ENCODE measurements around the gene CENPO.

Gene CENPO

DNA sequence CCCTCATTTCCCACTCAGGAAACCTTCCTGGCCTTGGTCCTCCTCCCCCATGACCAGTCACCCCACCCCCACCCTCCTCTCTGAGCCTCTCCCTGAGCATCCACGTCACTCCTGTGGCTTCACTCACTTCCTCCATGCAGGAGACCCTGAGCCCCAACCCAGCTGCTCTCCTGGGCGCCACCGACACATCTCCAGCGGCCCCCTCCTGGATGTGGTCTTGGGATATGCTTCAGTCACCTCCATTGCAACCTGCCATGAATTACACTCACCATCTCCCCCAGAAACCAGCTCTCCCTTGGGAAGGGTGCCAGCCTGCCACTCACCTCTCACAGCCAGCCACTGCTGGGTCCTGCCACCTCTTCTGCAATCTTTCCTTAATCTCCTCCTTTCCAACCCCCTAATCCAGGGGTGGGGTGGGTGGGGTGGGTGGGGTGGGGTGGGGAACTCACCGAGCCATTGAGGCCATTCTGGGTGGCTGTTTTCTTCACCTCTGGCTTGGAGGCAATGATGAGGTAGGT is 44.8 kb downstream of the CENPO start:
- no peak for DNase-seq (ENCODE audit: low read depth in 2 of 2)

DNA sequence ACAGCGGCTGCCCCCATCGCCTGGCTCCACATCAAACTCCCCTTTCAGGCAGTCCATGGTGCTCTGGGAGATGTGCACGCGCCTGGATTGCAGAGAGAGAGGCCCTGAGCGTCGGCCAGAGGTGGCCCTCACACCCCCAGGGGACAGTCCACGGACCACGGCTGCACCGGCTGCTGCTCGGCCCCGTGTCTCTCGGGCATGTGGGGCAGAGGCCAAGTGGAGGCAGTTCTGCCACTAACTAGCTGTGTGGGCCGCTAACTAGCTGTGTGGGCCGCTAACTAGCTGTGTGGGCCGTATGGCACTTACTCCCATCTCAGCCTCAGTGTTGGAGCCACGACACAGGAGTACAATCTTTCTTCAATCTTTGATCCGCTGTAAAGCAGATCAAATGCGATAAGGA is 45.3 kb downstream of the CENPO start:
- DNase-seq (ENCODE audit: low read depth in 2 of 2), result no peak

DNA sequence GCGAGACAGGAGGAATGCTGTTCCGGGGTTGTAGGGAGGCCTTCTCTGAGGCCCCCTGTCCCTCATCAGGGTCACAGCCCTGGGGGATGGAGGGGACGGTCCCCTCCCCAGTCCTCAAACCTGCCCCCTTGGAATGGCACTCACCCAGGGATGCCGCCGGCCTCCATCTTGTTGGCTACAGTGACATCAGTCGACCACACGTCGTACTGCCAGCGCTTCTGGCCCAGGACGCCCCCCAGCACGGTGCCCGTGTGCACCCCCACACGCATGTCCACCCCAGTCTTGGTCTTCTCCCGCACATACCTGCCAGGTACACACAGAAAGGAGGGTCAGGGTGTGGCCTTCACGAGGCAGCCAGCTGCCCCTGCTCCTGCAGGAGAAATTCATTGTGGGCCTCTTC is 46.5 kb downstream of the CENPO start:
- no peak for DNase-seq (ENCODE audit: low read depth in 2 of 2)

DNA sequence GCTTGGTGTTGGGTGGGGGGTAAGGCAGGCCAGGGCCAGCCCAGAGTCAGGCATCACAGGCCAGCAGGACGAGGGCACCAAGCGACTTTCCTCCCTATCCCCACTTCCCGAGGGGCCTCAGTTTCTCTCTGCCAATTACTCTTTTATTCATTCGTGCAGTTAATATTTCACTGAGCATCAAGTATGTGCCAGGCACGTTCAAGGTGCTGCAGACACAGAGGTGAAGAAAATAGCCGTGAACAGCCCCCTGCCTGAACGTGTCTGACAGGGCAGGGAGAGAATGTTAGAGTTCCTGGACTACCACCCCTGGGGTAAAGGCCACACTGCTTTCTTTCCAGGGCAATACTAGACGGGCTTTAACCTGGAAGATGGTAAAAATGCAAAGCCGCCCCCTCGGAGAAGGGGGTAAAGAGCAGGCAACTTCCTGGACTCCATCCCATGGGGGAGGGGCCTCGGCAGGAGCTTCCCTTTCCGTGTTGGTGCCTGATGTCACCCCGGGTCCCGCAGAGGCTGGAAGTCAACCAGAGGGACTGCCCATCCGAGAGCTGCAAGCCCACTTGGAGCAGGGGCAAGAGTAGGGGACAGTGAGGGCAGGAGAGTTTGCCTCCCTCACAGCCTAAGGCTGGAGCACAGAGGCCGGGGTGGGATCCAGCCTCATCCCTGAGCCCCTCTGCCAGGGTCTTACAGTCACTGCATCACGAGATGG is 47.1 kb downstream of the CENPO start:
- DNase-seq (ENCODE audit: low read depth in 2 of 2), result no peak

DNA sequence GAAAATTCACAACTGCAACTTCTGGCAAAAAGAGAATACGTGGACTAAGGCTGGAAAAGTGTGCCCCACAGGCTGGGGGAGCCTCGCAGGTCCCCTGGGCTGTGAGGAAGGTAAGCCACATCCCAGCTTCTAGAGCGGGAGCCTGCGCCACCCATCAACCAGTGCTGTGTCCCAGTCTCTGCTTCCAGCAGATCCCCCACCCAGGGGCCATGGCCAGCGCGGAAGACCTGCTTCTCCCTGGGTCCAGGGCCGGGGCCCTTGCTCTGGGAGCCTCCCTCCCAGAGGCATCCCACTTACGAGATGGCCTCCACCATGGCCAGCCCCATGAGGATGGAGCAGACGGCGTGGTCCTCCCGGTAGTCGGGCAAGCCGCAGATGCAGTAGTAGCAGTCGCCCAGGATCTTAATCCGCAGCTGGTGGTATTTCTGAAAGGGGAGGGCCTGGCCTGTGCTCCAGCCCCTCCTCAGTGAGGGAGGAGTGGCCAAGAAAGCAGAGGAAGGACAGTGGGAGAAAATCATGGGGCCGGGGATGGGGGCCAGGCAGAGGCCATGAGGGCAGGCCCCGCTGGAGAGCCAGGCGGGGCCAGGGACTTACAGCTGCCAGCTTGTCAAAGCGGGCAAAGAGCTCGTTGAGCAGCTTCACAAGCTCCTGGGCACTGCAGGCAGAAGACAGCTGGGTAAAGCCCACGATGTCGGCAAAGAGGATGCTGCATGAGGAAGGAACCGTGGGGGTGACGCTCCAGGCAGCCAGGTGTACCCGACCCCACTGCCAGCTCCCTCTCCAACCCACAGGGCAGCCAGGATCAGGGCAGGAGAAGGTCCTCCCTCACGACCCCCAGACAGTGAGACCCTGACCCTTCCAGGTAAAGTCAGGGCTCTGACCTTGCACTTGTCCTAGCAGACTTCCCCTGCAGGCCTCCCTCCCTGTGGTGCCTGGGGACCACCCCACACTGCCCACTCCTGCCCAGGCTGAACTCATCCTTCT is 48.0 kb downstream of the CENPO start:
- no peak for DNase-seq (ENCODE audit: low read depth in 2 of 2)

DNA sequence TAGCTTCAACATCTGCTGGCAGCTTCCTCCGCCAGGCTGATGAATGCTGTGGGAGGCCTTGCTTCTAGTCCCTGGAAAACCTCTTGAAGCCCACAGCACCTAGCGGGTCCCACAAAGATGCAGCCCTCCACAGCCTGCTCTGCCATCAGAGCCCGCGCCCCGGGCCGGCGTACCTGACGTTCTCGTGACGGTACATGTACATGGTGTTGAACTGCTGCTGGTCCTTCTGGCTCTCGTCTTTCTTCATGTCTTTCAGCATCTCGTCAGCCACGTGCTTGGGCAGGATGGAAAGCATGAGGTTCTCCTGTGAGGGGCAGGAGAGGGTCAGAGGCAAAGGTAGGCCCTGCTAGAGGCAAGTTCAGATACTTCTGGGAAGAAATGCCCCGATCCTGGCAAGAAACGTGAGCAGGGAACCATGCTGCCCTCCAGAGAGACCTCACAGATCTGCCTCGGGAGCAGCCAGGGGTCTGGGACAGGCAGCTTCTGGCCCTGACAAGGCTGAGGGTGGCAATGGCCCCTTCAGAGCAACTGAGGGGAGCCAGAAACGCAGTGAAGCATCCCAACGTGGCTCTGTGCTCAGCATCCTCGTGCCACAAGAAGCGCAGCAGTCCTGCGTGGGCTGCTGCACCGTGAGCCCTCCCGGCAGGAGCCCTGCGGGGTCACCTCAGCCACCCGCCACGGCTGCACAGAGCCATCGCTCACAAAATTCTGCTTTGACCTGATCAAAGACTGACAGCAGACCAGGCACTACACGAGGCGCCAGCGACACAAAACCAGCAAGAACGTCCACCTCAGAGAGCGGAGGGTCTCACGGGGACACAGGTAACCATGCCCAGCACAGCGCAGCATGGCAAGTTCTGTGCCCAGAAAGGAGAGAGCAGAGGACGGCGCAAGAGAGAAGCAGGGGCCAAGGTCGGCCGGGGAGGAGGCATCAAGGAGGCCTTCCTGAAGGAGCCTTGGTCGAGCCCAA is 49.1 kb downstream of the CENPO start:
- DNase-seq (ENCODE audit: low read depth in 2 of 2), result no peak

DNA sequence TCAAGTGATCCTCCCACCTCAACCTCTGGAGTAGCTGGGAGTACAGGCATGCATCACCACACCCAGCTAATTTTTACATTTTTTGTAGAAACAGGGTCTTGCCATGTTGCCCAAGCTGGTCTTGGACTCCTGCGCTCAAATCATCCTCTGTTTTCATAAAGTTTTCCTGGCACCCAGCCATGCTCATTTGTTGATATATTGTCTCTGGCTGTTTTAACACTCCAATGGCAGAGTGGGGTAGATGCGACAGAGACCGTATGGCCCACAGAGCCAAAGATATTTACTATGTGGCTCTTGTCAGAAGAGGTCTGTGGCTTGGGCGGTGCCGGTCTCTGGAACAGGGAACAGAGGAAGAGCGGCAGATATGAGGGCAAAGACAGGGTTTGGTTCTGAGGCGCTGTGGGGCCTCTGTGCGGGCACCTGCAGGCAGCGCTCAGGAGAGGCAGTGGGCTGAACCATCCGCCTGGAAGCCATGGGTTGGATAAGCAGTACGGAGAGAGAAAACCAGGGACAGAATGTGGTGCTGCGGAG is 50.2 kb downstream of the CENPO start:
- no peak for DNase-seq (ENCODE audit: low read depth in 2 of 2)

DNA sequence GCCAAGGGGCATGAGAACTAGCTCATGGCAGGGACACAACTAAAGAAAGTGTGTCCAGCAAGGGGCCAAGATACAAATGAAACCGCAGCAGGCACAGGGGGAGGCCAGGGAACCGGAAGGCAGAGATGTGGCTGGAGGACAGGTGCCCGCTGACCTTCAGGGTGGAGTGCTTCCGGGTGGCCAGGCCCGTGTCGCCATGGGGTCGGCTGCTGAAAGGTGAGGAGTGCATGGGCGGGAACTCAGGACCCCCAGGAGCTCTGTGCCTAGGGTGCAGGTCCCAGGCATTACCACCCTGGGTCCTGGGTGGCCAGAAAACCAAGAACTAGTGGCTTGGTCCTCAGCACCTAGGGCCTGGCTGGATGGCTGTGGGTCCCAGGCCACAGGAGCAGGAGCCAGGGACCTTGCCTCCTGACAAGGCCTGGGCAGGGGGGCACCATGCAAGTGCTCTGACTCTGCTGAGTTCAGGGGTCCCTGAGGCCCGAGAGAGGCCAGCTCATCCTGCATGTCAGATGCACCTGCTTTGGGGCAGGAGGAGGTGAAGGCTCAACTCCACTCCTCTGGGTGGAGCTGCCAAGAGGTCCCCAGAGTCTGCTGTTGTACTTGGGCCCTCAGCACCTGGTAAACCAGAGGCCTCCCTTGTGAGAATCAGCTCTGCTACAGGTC is 50.9 kb downstream of the CENPO start:
- no peak for DNase-seq (ENCODE audit: low read depth in 2 of 2)

DNA sequence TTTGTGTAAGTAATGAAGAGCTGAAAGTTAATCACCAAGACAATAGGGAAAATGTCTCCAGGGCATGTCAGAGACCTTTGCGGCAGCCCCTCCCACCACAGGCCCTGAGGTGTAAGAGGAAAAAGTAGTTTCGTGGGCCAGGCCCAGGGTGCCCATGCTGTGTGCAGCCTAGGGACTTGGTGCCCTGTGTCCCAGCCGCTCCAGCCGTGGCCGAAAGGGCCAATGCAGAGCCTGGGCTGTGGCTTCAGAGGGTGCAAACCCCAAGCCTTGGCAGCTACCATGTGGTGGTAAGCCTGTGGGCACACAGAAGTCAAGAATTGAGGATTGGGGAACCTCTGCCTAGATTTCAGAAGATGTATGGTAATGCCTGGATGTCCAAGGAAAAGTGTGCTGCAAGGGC is 52.5 kb downstream of the CENPO start:
- DNase-seq (ENCODE audit: low read depth in 2 of 2), result no peak

DNA sequence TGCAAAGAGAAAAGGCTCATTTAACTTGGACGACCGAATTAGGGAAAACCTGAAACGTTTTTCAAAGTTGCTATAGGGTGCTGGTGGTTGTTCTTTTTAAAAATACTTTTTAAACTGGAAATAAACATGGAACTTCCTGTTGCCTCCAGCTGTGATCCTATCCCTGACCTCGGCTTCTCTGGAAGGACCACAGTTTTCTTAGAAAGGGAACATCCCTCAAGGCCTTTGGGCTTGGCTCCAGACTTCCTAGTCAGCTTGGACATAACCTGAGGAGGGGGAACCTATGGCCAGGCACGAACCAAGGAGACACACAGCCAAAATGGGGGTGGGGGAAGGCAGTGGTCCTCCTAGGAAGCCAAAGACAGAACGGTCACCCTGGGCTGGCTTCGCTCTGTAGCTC is 57.7 kb downstream of the CENPO start:
- no peak for DNase-seq (ENCODE audit: low read depth in 2 of 2)

DNA sequence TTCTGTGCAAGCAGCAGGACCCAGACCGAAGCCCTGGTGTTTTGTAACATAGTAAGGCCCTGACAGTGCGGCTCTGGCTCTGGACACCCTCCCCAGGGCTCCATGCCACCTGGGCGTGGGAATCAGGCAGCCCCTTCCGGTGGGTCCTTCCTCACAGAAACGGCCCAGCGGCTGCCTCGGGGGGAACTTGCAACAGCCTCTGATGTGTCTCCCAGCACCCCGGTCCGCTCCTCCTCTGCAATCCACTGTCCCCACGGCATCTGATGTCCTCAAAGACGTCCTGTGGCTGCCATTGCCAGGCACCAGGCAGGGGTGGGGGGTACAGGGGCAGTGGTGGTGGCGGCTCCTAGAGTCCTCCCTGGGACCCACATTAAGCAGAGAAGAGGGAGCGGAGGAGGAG is 58.8 kb downstream of the CENPO start:
- DNase-seq (ENCODE audit: low read depth in 2 of 2), result no peak

DNA sequence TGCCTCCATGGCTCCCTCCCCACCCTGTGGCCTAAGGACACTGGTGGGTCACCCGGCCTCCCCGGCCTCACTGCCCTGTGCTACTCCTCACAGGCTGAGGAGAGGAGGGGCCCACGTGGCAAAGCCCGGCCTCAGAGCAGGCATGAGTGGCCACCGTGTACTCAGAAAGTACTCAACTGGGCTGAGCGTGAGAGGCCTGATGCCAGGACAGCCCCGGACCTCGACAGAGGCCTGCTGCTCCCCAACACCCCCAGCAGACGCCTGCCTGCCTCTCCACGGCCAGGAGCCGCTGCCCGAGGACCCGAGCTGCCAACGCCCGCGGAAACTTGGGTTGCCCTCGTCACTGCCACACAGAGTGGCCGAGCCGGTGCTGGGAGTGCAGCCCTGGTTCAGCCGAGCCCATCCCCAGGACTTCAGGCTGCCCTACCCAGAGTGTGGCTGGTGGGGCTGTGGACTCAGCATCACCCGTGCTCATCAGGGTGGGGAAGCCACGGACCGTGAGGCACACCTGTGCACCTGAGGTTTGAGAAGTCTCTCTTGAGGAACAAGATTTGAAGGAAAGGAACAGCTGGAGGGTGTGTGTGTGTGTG is 59.3 kb downstream of the CENPO start:
- no peak for DNase-seq (ENCODE audit: low read depth in 2 of 2)

DNA sequence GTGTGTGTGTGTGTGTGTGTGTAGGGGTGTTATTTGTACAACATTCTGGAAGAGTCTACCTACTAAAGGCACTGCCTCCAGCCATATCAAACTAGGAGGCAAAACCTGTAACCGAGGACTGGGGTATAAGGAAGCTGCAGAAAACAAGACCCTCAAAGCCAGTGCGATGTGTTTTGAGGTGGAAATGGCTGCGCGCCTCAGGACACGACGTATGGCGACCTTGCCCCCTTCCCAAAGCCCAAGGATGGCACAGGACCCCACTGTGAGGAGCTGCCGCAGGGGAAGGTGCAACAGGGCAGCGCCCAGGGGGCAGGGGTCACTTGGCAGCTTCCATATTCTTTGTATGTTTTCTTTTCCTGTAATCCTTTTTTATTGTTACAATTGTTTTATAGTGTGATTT is 59.8 kb downstream of the CENPO start:
- DNase-seq (ENCODE audit: low read depth in 2 of 2), result no peak

DNA sequence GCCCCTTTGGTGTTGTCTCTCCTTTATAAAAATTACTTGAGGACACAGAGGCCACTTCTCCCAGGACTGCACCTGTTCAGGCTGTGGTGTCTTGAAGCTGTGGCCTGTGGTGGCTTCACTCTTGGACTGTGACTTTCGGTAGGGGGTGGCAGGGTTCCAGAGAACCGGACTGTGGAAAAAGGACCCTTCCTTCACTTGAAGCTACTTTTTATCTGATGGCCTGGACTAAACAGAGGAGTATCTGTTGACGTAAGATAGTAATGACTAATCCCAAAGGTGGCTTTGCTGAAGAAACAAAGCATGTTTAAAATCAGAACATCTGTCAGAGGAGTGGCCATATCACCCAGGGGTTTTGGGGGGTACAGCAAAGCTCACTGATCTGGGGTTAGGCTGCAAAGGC is 60.8 kb downstream of the CENPO start:
- DNase-seq (ENCODE audit: low read depth in 2 of 2), result no peak

DNA sequence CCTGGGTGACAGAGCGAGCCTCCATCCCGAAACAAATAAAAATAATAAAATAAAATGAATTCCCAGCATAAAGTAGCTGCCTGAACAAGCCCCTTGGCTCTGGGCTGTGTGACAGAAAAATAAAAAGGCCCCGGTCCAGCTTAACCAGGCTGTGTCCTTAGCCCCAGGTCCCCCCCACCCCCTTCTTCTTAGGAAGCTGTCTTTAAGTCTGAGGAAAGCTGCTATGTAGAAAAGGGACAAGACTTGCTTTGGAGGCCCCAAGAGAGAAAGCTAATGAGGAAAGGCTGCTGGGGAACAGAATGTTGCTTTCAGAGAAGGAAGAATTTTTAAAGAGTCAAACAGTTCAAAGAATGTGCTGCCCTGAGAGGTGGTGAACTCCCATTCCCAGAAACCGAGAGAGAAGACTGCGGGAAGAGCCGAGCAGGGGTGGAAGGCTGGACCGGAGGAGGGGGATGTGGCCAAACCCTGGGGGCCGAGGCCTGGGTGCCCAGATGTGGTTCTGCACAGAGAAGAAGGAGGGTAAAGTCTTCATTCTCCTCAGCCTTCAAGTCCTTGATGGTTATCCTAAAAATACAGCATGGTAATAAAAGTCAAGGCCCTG is 61.9 kb downstream of the CENPO start:
- no peak for DNase-seq (ENCODE audit: low read depth in 2 of 2)

DNA sequence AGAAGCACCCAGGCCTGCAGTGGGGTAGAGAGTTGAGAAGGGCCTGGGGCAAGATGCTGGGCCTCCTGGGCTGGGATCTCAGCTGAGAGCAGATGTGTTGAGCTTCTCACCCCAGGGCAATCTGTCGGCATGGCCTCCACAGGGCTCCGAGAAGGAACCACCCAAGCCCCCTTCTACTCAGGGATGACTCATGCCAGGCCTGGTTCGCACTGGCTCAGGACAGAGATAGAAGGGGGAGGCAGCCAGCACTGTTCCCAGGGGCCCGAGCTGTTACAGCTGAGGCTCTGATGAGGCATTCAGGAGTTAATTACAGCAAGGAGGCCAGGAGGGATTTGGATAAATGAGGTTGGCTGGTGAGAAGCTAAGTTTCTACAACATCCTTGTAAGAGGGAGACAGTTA is 62.5 kb downstream of the CENPO start:
- DNase-seq (ENCODE audit: low read depth in 2 of 2), result no peak

DNA sequence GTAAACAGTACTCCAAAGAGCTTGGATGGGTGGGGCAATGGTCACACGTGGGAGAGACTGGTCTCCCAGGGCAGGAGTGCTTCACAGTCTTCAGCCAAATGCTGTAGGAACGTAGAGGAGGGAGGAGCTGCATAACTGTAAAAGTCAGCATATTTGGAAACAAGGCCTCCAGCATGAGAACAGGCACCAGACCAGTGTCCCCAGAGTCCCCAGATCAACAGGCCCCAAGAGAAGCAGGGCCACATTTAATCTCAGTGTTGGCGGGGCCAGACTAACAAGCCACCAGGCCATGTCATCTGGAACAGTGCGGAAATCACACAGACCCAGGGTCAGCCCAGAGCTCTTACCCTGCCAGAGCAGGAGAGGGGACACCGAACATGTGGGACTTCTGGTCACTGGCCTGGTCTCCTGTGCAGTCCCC is 63.6 kb downstream of the CENPO start:
- DNase-seq (ENCODE audit: low read depth in 2 of 2), result no peak

DNA sequence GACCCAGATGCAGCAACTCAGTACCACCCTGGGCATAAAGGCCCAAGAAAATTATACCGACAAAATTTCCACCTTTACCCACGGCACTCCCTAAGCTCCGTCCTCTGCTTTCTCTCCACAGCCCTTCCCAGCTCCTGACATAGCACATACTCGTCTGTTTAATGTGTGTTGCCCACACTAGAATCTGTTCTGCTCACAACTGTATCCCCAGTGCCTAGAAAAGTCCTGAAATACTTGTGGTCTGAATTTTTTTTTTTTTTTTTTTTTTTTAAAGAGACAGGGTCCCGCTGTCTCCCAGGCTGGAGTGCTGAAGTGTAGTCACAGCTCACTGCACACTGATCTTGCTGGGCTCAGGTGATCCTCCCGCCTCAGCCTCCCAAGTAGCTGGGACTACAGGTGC is 64.5 kb downstream of the CENPO start:
- no peak for DNase-seq (ENCODE audit: low read depth in 2 of 2)

DNA sequence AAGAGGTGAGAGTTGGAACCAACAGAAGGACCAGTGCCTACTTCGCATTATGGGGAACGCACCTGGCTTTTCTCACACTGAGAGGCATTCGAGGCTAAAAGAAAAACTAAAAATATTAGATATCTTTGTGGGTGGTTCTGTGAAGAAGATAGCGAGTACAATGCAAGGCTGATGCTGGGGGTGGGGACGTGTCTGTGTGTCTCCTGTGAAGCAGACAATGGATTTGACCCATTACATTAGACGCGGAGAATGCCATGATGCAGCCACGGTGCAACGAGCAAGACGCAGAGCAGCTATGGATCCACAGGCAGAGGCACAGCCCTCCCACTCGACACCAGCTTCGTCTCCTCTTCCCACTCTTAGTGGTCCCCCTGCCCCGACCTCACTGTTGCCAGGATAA is 65.8 kb downstream of the CENPO start:
- DNase-seq (ENCODE audit: low read depth in 2 of 2), result no peak

DNA sequence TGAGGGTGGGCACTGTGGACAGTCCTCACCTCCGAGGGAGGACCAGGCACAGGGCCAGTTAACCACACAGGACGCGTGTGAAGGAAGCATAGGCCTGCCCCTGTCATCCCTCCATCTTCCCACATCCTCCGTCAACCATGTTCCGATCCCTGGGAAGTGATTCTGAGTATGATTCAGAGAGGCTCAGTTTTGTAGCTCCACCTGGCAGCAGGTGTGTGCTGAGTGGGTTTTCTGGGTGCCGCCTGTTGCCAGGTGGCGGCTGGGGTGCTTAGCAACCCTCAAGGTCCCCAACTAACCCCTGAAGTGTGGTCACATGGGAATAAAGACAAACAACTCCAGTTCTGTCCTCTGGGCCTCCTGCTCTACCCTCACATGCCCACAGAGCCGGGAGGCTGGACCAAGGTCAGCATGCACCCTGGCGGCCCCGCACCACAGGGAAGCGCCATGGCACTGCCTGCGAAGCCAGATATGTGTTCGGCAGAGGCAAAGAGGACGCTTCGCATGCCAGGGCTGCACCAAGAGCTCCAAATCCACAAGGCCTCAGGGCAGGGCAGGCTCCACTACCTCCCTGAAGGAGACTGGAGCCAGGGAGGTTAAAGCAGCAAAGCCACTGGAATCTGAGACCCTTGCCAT is 66.9 kb downstream of the CENPO start:
- DNase-seq (ENCODE audit: low read depth in 2 of 2), result no peak
